GM18508 (cell line): Measurements from ENCODE around the gene KLF11.
"Not testable (repeated sequence)": the region's sequence is repeated elsewhere in the genome, so short reads cannot be mapped to it uniquely, and the experiment has no call there.

ENCODE experiments used
- ATAC-seq: cut with Tn5 transposase; IDR thresholded peaks from one replicate; pipeline ENCODE4 v1.9.1; 2021; ENCODE audit warnings: moderate number of reproducible peaks; ENCODE audit not compliant: insufficient read depth, unreplicated experiment

Gene KLF11

GRCh38 chr2:10022445-10022844 is 20.9 kb upstream of the KLF11 start:
- ATAC-seq: no peak

DNA sequence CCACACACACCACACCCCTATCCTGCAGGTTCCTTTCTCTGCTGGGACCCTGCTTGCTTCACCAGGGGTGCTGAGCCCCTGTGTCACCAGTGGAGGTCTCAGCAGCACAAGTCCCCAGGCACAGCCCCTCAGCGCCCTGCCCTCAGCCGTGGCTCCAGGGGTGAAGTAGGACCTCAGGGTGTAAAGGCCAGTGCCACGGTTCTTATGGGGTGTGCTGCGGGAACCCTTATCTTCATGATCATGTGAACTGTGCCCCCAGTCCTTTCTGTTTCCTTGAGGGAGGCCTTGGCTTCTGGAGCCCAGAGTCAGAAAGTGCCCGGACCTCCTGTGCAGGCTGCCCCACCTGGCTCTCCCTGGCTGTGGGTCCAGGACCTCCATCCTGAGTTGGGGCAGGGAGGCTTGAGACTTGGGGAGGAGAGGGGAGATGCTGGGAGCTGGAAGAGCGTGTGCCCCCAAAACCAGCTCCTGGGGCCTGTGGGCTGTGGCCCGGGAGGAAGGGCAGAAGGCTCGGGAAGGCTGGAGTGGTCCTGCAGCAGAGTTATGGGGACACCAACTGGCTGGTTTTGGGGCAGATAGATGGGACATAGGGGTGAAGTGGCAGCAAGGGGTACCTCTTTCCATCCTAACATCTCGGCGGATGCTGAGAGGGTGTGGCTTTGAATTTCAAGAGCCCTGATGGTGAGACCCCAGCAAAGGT is 20.2 kb upstream of the KLF11 start:
- ATAC-seq: no peak

DNA sequence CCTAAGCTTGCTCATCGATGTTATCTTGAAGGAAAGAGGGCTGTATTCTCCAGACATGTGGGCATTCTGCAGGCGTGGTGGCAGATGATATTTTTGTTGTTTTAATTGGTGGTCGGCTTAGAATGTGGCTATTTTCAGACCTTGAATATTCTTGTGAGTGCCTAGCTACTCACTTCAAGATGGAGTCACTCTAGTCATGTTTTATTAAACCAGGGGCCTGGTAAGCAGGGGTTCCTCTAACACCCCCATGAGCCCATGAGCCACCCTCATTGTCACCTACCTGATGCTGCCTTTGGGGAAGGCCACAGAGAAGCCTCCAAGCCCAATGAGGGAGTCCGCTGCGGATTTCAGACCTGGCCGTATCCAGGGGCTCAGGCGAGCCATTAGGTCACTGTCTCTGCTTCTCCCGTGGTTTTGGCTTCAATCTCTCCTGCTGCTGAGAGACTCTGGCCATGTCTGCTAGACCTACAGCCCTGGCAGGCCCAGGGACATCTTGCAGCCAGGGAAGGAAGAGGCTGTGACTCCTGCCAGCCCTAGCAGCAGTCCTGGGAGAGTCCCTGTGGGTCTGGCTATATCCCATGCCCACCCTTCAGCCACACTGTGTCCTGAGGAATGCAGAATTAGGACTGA is 16.3 kb upstream of the KLF11 start:
- no peak for ATAC-seq

GRCh38 chr2:10027660-10028330 is 15.6 kb upstream of the KLF11 start:
- no peak for ATAC-seq

DNA sequence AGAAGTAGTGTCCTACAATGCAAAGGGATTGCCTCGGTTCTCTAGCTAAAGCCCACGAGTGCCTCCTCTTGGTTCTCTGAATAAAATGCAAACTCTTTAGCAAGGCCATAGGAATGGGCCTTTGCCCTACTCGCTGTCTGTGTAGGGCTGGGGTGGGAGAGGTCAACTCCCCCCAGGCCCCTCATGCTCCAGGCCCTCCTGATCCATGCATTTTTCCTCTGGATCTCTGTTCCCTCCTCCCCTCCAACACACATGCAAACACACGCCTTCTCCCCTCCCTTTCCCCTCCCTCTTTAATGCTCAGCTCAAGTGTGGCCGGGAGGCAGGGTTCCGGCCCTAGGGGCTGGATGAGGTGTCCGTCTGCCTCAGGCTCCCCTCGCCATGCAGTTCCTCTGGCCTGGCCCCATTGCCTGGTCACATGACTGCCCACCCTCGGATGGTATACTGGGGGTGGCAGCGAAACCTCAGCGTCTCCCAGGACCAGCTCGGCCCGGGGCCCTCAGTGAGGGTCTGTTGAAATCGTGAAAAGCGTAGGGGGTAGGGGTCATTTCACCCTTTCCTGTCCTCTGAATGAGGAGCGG is 14.9 kb upstream of the KLF11 start:
- ATAC-seq: no peak

- no peak for ATAC-seq
Measured at GRCh38 chr2:10028988-10029874, 14.1 kb upstream of the KLF11 start.

- no peak for ATAC-seq
Measured at GRCh38 chr2:10029875-10030223, 13.5 kb upstream of the KLF11 start.

- no peak for ATAC-seq
Measured at GRCh38 chr2:10030311-10030736, 13.0 kb upstream of the KLF11 start.

- not testable (repeated sequence) for ATAC-seq
Measured at GRCh38 chr2:10030798-10031197, 12.6 kb upstream of the KLF11 start.

DNA sequence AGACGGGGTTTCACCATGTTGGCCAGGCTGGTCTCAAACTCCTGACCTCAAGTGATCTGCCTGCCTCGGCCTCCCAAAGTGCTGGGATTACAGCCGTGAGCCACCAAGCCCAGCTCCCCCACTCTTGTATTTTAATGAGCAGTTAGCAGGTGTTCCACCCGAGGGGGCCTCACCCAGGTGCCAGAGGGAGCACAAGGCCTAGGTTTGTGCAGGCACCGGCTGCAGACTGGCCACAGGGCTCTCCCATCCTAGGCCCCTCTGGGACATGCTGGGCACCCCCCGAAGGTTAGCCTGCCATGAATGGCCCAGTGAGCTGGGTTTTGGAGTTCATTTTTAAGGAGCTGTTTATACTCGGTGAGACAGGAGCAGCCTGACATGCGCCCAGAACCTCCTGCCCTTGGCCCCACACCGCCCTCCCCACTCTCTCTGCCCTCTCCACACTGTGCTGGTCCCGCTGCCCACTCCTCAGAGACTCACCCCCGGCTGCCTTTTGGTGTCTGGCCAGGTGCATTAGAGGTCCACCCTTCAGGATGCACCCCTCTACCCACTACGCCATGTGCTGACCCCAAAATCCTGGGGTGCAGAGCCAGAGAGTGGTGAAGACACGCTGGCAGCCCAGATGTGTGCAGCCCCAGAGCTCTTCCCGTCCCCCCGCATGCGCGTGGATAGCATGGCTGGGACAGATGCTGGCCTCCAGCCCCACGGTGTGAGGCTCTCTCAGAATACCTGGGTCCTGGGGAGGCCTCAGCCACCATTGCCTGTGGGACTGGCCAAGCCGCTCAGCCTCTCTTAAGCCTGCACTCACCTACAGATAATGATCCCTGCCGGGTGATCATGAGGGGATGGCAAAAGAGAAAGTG is 11.2 kb upstream of the KLF11 start:
- ATAC-seq: no peak

DNA sequence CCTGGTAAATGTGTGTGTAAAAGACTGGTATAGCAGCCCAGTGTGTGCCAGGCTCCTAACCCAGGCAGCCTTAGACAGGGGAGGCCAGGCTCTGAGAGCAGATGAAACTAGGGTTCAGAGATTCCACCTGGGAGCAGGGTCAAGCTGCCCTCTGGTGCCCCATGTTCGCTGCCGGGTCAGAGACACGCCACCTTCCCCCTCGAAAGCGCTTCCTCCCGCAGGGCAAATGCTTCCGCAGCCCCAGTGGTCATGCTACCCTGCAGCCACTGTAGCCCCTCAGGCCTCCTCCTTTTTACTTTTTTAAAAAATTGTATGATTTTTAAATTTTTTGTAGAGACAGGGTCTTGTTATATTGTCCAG is 10.6 kb upstream of the KLF11 start:
- no peak for ATAC-seq

GRCh38 chr2:10033251-10034006 is 9.9 kb upstream of the KLF11 start:
- ATAC-seq: no peak

- no peak for ATAC-seq
Measured at GRCh38 chr2:10034333-10035052, 8.9 kb upstream of the KLF11 start.

- ATAC-seq: no peak
Measured at GRCh38 chr2:10035053-10035422, 8.3 kb upstream of the KLF11 start.

GRCh38 chr2:10035633-10036032 is 7.7 kb upstream of the KLF11 start:
- ATAC-seq: no peak

- no peak for ATAC-seq
Measured at GRCh38 chr2:10036095-10036884, 7.1 kb upstream of the KLF11 start.

DNA sequence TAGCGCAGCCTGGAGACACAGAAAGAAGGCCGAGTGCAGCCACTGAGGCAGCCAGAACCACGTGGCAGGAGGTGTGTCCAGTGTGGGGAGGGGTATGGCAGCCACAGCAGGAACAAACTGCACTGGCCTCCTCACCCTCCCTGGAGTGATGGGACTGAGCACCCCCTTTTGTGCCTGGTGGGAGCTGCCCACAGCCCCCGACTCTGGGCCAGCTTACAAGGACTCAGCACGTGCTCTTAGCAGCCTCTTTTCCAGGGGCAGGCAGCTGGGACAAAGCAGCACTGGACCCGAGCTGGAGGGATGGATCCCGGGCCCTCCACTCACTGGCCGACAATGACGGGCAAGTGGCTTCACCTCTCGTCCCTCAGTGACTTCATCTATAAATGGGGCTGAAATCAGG is 5.2 kb upstream of the KLF11 start:
- no peak for ATAC-seq

DNA sequence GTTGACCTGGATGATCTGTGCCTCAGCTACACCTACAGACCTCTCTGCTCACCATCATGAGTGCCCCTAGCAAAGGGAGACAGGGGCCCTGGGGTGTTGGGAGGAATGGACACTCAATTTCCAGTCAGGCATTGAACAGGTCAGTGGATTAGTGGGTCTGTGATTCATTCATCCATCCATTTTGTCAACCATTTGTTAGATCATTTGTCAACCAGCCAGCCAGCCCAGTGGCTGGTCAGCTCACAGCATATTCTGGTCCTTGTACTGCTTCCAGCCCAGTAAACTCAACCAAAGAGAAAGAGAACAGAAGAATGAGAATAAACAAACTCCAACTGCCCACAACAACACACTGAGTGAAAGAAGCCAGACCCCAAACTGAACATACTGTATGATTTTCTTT is 4.6 kb upstream of the KLF11 start:
- no peak for ATAC-seq
